Erythroblast (primary cell): Measurements from ENCODE around the gene TMC3.

Experiments
- GATA1 ChIP-seq: IDR thresholded peaks from 2 replicates; pipeline ENCODE4 v1.6.1; 2011; ENCODE audit warnings: low read depth, mild to moderate bottlenecking, control low read depth, low read length, moderate library complexity
- POLR2A ChIP-seq: IDR thresholded peaks from 2 replicates; pipeline ENCODE4 v1.6.1; 2011; ENCODE audit warnings: mild to moderate bottlenecking, low read length

GRCh38 chr15:81413851-81414250 is 39.8 kb upstream of the TMC3 start:
- no peak for TF ChIP-seq POLR2A
- no peak for TF ChIP-seq GATA1
